Measurements from ENCODE around the gene HOXB3.

HOXB3 gene

GRCh38 chr17:48528153-48528935 is 61.7 kb downstream of the HOXB3 start:
- no peak for DNase-seq (ENCODE audit: low read depth)
- TF ChIP-seq CTCF (conservative IDR thresholded peaks at IDR 0.05; ENCODE audit: control insufficient read depth, insufficient read depth, low read depth, low read length): no peak
- H3K4me3 ChIP-seq (ENCODE audit: control insufficient read depth, low read depth, low read length): no peak overlapping the region

GRCh38 chr17:48527547-48527932 is 62.5 kb downstream of the HOXB3 start:
- no peak for DNase-seq (ENCODE audit: low read depth)
- no peak for TF ChIP-seq CTCF (conservative IDR thresholded peaks at IDR 0.05; ENCODE audit: control insufficient read depth, insufficient read depth, low read depth, low read length)
- H3K4me3 ChIP-seq (ENCODE audit: control insufficient read depth, low read depth, low read length): no peak overlapping the region

GRCh38 chr17:48526608-48527546 is 63.2 kb downstream of the HOXB3 start:
- TF ChIP-seq CTCF (conservative IDR thresholded peaks at IDR 0.05; ENCODE audit: control insufficient read depth, insufficient read depth, low read depth, low read length): no peak
- no peak for DNase-seq (ENCODE audit: low read depth)
- H3K4me3 ChIP-seq (ENCODE audit: control insufficient read depth, low read depth, low read length): no peak overlapping the region

GRCh38 chr17:48523010-48523409 is 67.0 kb downstream of the HOXB3 start:
- DNase-seq (ENCODE audit: low read depth): no peak
- peak; percentile 48 for TF ChIP-seq CTCF (conservative IDR thresholded peaks at IDR 0.05; ENCODE audit: control insufficient read depth, insufficient read depth, low read depth, low read length)
- no peak overlapping the region for H3K4me3 ChIP-seq (ENCODE audit: control insufficient read depth, low read depth, low read length)

- DNase-seq (ENCODE audit: low read depth): no peak
Measured at GRCh38 chr17:48522031-48522653, 67.9 kb downstream of the HOXB3 start.

More at GRCh38 chr17:48522031-48522653, 67.9 kb downstream of the HOXB3 start:
- H3K4me3 ChIP-seq (ENCODE audit: control insufficient read depth, low read depth, low read length): no peak overlapping the region
- no peak for TF ChIP-seq CTCF (conservative IDR thresholded peaks at IDR 0.05; ENCODE audit: control insufficient read depth, insufficient read depth, low read depth, low read length)
